ENCODE data around the gene CCDC85B. TPM values are rescaled to one million over a fixed set of nuclear protein-coding genes. Genes with fewer than 3 reads are reported as not detected.
A peak's percentile ranks its signal among the peaks of the same experiment; 100 is the strongest.

CCDC85B gene
- total RNA-seq, 1 experiment from 2014 or later = 55.3 TPM

GRCh38 chr11:65888163-65888814 lies 2.2 kb upstream of the CCDC85B start, which contains the start of gene FIBP (continued):
- peak; percentile 57 for TF ChIP-seq CTCF (IDR thresholded peaks at IDR 0.05)
- no peak for TF ChIP-seq NR2C2 (CRISPR knock-in tag; IDR thresholded peaks at IDR 0.05)
- peak; percentile 87; the same call in 1 of the 2 replicates for TF ChIP-seq FOXK1 (CRISPR knock-in tag; IDR thresholded peaks at IDR 0.05)
- TF ChIP-seq ZNF423 (CRISPR knock-in tag; IDR thresholded peaks at IDR 0.05) = no peak
- TF ChIP-seq ZNF416 (CRISPR knock-in tag; IDR thresholded peaks at IDR 0.05) = no peak
- no peak for TF ChIP-seq PREB (CRISPR knock-in tag; IDR thresholded peaks at IDR 0.05; ENCODE audit: borderline replicate concordance)
- TF ChIP-seq ETV6 (CRISPR knock-in tag; IDR thresholded peaks at IDR 0.05) = peak; percentile 60; the same call in 1 of the 2 replicates
- no peak for TF ChIP-seq ZSCAN18 (CRISPR knock-in tag; IDR thresholded peaks at IDR 0.05)
- TF ChIP-seq STAT6 (CRISPR knock-in tag; conservative IDR thresholded peaks at IDR 0.05; ENCODE audit: low read depth) = no peak
- no peak for TF ChIP-seq ERG (CRISPR knock-in tag; IDR thresholded peaks at IDR 0.05)
- no peak for TF ChIP-seq AFF4 (CRISPR knock-in tag; IDR thresholded peaks at IDR 0.05; ENCODE audit: borderline replicate concordance)
- no peak for TF ChIP-seq ZNF138 (CRISPR knock-in tag; conservative IDR thresholded peaks at IDR 0.05)
- no peak for TF ChIP-seq E2F1 (CRISPR knock-in tag; IDR thresholded peaks at IDR 0.05)
- no peak for TF ChIP-seq IRF2 (CRISPR knock-in tag; IDR thresholded peaks at IDR 0.05; ENCODE audit: borderline replicate concordance, low read depth)
- TF ChIP-seq ATF2 (CRISPR knock-in tag; IDR thresholded peaks at IDR 0.05; ENCODE audit: borderline replicate concordance, low read depth) = no peak
- no peak for TF ChIP-seq ZBTB43 (CRISPR knock-in tag; IDR thresholded peaks at IDR 0.05)
- TF ChIP-seq SMAD3 (CRISPR knock-in tag; IDR thresholded peaks at IDR 0.05; ENCODE audit: borderline replicate concordance) = peak; percentile 81; the same call in 1 of the 2 replicates
- no peak for TF ChIP-seq FOXJ3 (CRISPR knock-in tag; IDR thresholded peaks at IDR 0.05; ENCODE audit: borderline replicate concordance)
- no peak for TF ChIP-seq USF1 (CRISPR knock-in tag; IDR thresholded peaks at IDR 0.05)
